DOHH2 (cell line): ENCODE results near the gene SBNO2.

Experiments used
- H3F3A ChIP-seq: fragments of 200-600 bp; sonication (generic), shearing (Covaris generic); 2 replicates; pipeline ENCODE4 v1.6.0; 2016; ENCODE audit warnings: antibody characterized with exemption, mild to moderate bottlenecking; ENCODE audit not compliant: control insufficient read depth, insufficient read depth
- H3K27ac ChIP-seq: fragments of 200-600 bp; sonication (generic); 2 replicates; pipeline ENCODE4 v1.5.1; 2014; ENCODE audit warnings: low read depth, mild to moderate bottlenecking, low read length, moderate library complexity
- H3K27me3 ChIP-seq: fragments of 200-600 bp; sonication (generic); 2 replicates; pipeline ENCODE4 v1.6.1; 2014; ENCODE audit warnings: mild to moderate bottlenecking, low read length, mixed read lengths; ENCODE audit not compliant: control insufficient read depth
- H3K36me3 ChIP-seq: fragments of 200-600 bp; sonication (generic); 2 replicates; pipeline ENCODE4 v1.6.1; 2014; ENCODE audit warnings: mild to moderate bottlenecking, low read length, moderate library complexity, mixed read lengths; ENCODE audit not compliant: control insufficient read depth
- H3K4me1 ChIP-seq: fragments of 200-600 bp; sonication (generic); 2 replicates; pipeline ENCODE4 v1.6.1; 2014; ENCODE audit warnings: mild to moderate bottlenecking, low read length, mixed read lengths; ENCODE audit not compliant: control insufficient read depth
- H3K4me2 ChIP-seq: fragments of 200-600 bp; sonication (generic); 2 replicates; pipeline ENCODE4 v1.6.0; 2014; ENCODE audit warnings: mild to moderate bottlenecking, low read length, moderate library complexity
- H3K4me3 ChIP-seq: fragments of 200-600 bp; sonication (generic); 2 replicates; pipeline ENCODE4 v1.5.1; 2014; ENCODE audit warnings: mild to moderate bottlenecking, low read length, mixed read lengths
- H3K79me2 ChIP-seq: fragments of 200-600 bp; sonication (generic); 2 replicates; pipeline ENCODE4 v1.6.1; 2014; ENCODE audit warnings: mild to moderate bottlenecking, low read length, mixed read lengths; ENCODE audit not compliant: control insufficient read depth
- H3K9me2 ChIP-seq: fragments of 200-600 bp; sonication (generic); replicated peaks from 2 replicates; pipeline ENCODE4 v1.6.1; 2014; ENCODE audit warnings: mild to moderate bottlenecking, low read length, mixed read lengths; ENCODE audit not compliant: control insufficient read depth
- H3K9me3 ChIP-seq: fragments of 200-600 bp; sonication (generic); 2 replicates; pipeline ENCODE4 v1.6.1; 2014; ENCODE audit warnings: antibody characterized with exemption, low read length, mixed read lengths; ENCODE audit not compliant: control insufficient read depth, insufficient read depth
- H4K20me1 ChIP-seq: fragments of 200-600 bp; sonication (generic); 2 replicates; pipeline ENCODE4 v1.6.0; 2014; ENCODE audit warnings: low read depth, mild to moderate bottlenecking, antibody characterized with exemption, low read length, moderate library complexity; ENCODE audit not compliant: control insufficient read depth, insufficient read depth
- EZH2phosphoT487 ChIP-seq: fragments of 200-600 bp; sonication (generic); IDR thresholded peaks from 2 replicates; pipeline ENCODE4 v1.6.1; 2017; ENCODE audit warnings: borderline replicate concordance, mild to moderate bottlenecking, antibody characterized with exemption, low read length, moderate library complexity, mixed read lengths
- TF ChIP-seq, protein P1 (sequence below): fragments of 200-600 bp; sonication (generic); IDR thresholded peaks from one replicate; pipeline ENCODE4 v1.5.1; 2014; ENCODE audit warnings: antibody characterized with exemption, mild to moderate bottlenecking, low read depth, low read length; ENCODE audit not compliant: poor library complexity, severe bottlenecking

Gene SBNO2

DNA sequence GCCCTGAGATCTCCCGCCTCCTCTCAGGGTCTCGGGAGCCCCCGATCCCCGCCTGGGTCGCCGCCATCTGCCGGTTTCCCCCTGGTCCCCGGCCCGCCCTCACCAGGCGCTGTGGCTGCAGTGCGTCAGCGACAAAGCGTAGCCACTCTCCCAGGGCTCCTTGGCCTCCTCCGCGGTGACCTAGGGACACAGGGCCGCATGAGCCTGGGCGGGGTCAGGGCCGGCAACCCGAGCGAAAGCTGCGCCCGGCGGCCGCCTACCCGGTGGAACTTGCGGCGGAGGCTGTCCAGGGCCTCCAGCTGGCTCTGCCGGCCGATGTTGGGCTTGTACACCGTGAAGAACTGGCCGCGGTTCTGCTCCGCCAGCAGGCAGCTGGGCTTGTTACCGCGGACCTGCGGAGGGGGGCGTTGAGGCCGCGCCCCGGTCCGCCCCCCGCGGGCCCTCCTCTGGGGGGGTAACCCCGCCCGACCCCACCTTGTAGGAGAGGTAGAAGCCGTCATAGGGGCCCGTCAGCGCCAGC, 65.0 kb downstream of the SBNO2 start:
- no peak for TF ChIP-seq EZH2phosphoT487
- TF ChIP-seq, protein P1, sequence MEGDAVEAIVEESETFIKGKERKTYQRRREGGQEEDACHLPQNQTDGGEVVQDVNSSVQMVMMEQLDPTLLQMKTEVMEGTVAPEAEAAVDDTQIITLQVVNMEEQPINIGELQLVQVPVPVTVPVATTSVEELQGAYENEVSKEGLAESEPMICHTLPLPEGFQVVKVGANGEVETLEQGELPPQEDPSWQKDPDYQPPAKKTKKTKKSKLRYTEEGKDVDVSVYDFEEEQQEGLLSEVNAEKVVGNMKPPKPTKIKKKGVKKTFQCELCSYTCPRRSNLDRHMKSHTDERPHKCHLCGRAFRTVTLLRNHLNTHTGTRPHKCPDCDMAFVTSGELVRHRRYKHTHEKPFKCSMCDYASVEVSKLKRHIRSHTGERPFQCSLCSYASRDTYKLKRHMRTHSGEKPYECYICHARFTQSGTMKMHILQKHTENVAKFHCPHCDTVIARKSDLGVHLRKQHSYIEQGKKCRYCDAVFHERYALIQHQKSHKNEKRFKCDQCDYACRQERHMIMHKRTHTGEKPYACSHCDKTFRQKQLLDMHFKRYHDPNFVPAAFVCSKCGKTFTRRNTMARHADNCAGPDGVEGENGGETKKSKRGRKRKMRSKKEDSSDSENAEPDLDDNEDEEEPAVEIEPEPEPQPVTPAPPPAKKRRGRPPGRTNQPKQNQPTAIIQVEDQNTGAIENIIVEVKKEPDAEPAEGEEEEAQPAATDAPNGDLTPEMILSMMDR, result no peak
- no peaks in the 10 kb centered on the region for H3K9me2 ChIP-seq
- H3K9me3 ChIP-seq, result no peaks in the 10 kb centered on the region
- peaks cover 18% of the 10 kb centered on the region for H3K4me1 ChIP-seq
- peaks cover 19% of the 10 kb centered on the region for H3K36me3 ChIP-seq
- no peak overlapping the region for H3K4me3 ChIP-seq
- no peak overlapping the region for H3K4me2 ChIP-seq
- no peaks in the 10 kb centered on the region for H3F3A ChIP-seq
- no peaks in the 10 kb centered on the region for H4K20me1 ChIP-seq
- H3K79me2 ChIP-seq, result peaks cover 9% of the 10 kb centered on the region
- no peaks in the 10 kb centered on the region for H3K27me3 ChIP-seq
- H3K27ac ChIP-seq, result no peak overlapping the region

DNA sequence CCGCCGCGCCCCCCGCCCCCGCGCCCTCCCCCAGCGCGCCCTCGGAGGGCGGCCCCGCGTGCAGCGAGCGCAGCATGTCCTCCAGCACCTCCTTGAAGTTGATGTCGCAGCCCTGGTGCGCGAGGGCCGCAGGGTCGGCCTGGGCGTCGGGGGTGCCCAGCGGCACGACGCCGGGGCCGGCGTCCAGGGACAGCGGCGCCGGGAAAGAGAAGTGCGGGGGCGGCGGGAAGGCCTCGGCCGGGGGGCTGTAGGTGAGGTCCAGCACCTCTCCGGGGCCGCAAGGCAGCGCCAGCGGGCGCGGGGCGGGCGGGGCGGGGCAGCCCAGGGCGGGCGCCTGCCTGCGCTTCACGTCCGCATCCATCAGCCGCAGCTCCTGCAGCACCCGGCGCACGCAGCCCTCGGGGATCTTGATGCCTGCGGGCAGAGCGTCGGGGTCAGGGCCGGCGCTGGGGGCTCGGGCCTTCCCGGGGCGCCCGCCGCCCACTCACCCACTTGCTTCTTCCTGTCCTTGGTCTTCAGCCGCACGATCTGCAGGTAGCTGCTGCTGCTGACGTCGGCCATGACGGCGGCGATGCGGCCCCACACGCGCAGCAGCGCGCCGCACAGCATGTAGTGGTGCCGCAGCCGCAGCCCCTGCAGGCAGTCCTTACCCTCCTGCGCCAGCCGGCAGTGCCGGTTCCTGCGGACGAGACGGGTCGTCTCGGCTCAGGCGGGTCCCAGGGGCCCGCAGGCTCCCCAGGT, 65.6 kb downstream of the SBNO2 start:
- Histone ChIP-seq H4K20me1 (no peaks in the 10 kb centered on the region), H3K4me2 (no peak overlapping the region), H3K4me1 (peaks cover 17% of the 10 kb centered on the region), H3K9me2 (no peaks in the 10 kb centered on the region), H3K4me3 (no peak overlapping the region), H3K27ac (no peak overlapping the region), H3K79me2 (peaks cover 10% of the 10 kb centered on the region), H3F3A (peaks cover under 1% of the 10 kb centered on the region; the same call in 1 of the 2 replicates), H3K36me3 (peaks cover 19% of the 10 kb centered on the region), H3K9me3 (no peaks in the 10 kb centered on the region), H3K27me3 (no peaks in the 10 kb centered on the region)
- no peak for TF ChIP-seq EZH2phosphoT487
- TF ChIP-seq, protein P1, result no peak

DNA sequence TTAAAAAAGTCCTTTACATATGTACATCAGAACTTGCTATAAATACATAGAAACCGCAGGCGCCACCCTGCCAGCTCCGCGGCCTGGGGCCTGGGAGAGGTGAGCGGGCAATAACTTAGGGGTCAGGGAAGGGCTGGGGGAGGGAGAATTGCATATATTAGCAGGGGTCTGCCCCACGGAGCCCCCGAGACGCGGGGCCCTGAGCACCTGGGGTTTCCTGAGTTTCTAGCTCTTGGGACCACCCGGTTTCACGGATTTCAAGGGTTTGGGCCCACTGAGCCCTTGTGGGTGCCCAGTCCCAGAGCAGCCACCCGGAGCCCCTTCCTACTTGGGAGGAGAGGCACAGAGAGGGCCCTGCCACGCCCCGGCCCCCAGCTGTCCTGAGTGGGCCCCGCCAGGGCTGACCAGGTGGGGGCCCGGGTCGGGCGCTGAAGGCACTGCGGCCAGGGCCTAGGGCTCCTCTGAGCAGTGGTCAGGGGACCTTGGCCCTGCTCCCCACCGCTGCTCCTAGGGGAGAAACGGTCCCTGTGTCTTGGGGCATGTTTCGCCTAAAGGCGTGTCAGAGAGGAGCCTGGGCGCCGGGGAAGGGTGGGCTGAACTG, 66.3 kb downstream of the SBNO2 start:
- no peak overlapping the region; the same call in 1 of the 2 replicates for H3K4me2 ChIP-seq
- no peak overlapping the region for H3K4me3 ChIP-seq

More for the DNA sequence above, 66.3 kb downstream of the SBNO2 start:
- Histone ChIP-seq H4K20me1 (no peaks in the 10 kb centered on the region), H3K27me3 (no peaks in the 10 kb centered on the region), H3K27ac (no peak overlapping the region), H3K4me1 (peaks cover 22% of the 10 kb centered on the region), H3K79me2 (peaks cover 10% of the 10 kb centered on the region), H3K9me3 (no peaks in the 10 kb centered on the region), H3K36me3 (peaks cover 19% of the 10 kb centered on the region), H3K9me2 (no peaks in the 10 kb centered on the region), H3F3A (peaks cover 3% of the 10 kb centered on the region; the same call in 1 of the 2 replicates)
- TF ChIP-seq, protein P1, result no peak
- TF ChIP-seq EZH2phosphoT487, result no peak
